ENCODE measurements around the gene VAV2.

The VAV2 gene

GRCh38 chr9:133742849-133743444, 249.2 kb downstream of the VAV2 start:
- DNase-seq (ENCODE audit: low spot score): peak; percentile 94
- H3K27ac ChIP-seq: no peak overlapping the region
- ChIA-PET POLR2A (ENCODE audit: low non-redundant PET) (no interaction called here), CTCF (interaction anchor here (0.5 to 2.5 kb wide), 29 partner anchors 9 to 370 kb away, joined by 3 to 25 read pairs (median 4); partner anchors contain the start of gene ADAMTSL2)
- TF ChIP-seq CTCF (conservative IDR thresholded peaks at IDR 0.05; ENCODE audit: low read depth): peak; percentile 100

- POLR2A ChIA-PET (ENCODE audit: low non-redundant PET): no interaction called here
- CTCF ChIA-PET: interaction anchor here (0.6 to 2.5 kb wide), 20 partner anchors 9 to 468 kb away, joined by 3 to 25 read pairs (median 5); partner anchors contain the start of gene ADAMTSL2
- no peak overlapping the region for H3K27ac ChIP-seq
- TF ChIP-seq CTCF (conservative IDR thresholded peaks at IDR 0.05; ENCODE audit: low read depth): no peak
- DNase-seq (ENCODE audit: low spot score): no peak
Observed at GRCh38 chr9:133742251-133742650, 249.9 kb downstream of the VAV2 start.

GRCh38 chr9:133741716-133742115, 250.4 kb downstream of the VAV2 start:
- POLR2A ChIA-PET (ENCODE audit: low non-redundant PET): no interaction called here
- no peak overlapping the region for H3K27ac ChIP-seq
- CTCF ChIA-PET: interaction anchor here (0.6 to 2.5 kb wide), 10 partner anchors 8 to 469 kb away, joined by 3 to 25 read pairs (median 7); no protein-coding TSS in a partner anchor
- DNase-seq (ENCODE audit: low spot score): no peak
- no peak for TF ChIP-seq CTCF (conservative IDR thresholded peaks at IDR 0.05; ENCODE audit: low read depth)

- no peak for TF ChIP-seq CTCF (conservative IDR thresholded peaks at IDR 0.05; ENCODE audit: low read depth)
- CTCF ChIA-PET: interaction anchor here (2.5 kb wide), 1 partner anchor 254 kb away, joined by 12 read pairs; no protein-coding TSS in a partner anchor
- no peak overlapping the region for H3K27ac ChIP-seq
- POLR2A ChIA-PET (ENCODE audit: low non-redundant PET): no interaction called here
- DNase-seq (ENCODE audit: low spot score): no peak
Observed at GRCh38 chr9:133740911-133741310, 251.2 kb downstream of the VAV2 start.

GRCh38 chr9:133739408-133740280, 252.5 kb downstream of the VAV2 start:
- no peak for TF ChIP-seq CTCF (conservative IDR thresholded peaks at IDR 0.05; ENCODE audit: low read depth)
- ChIA-PET CTCF (interaction anchor here (0.6 kb wide), 1 partner anchor 257 kb away, joined by 3 read pairs; no protein-coding TSS in a partner anchor), POLR2A (ENCODE audit: low non-redundant PET) (no interaction called here)
- DNase-seq (ENCODE audit: low spot score): no peak
- no peak overlapping the region for H3K27ac ChIP-seq

- ChIA-PET CTCF (interaction anchor here (0.6 kb wide), 1 partner anchor 721 kb away, joined by 3 read pairs; no protein-coding TSS in a partner anchor), POLR2A (ENCODE audit: low non-redundant PET) (no interaction called here)
- no peak for TF ChIP-seq CTCF (conservative IDR thresholded peaks at IDR 0.05; ENCODE audit: low read depth)
- no peak for DNase-seq (ENCODE audit: low spot score)
- no peak overlapping the region for H3K27ac ChIP-seq
Observed at GRCh38 chr9:133738640-133739225, 253.4 kb downstream of the VAV2 start.

All from RWPE1 (cell line).